IMR-90 (cell line): ENCODE results near the gene SLC19A1. TPM values are rescaled to one million over a fixed set of nuclear protein-coding genes. Genes with fewer than 3 reads are reported as not detected.

Experiments
- ATAC-seq: fragments of 200-7000 bp; cut with Tn5 transposase; 2 replicates; pipeline ENCODE4 v1.9.1; 2020; ENCODE audit warnings: low read depth, mild to moderate bottlenecking, moderate library complexity
- BruUV-seq: library from RNA; stranded (reverse); fragments of 400-500 nt; replicated peaks from 2 replicates; lab custom pipeline; 2021; lab: Mats Ljungman, UMichigan
- CTCF ChIA-PET: fragments of 300-600 bp; formaldehyde crosslinking; extraction: SDS; loops from one replicate; lab custom pipeline; 2021; ENCODE audit warnings: antibody characterized with exemption; lab: Yijun Ruan, JAX
- POLR2A ChIA-PET: fragments of 300-600 bp; sonication (Branson Sonifier 250); formaldehyde crosslinking; loops from one replicate; lab custom pipeline; 2022; ENCODE audit warnings: antibody characterized with exemption; ENCODE audit not compliant: unreplicated experiment; lab: Charles Lee
- DNase-seq: peaks from one replicate; pipeline ENCODE4 v3.0.0; 2013
- H2AFZ ChIP-seq: replicated peaks from 2 replicates; pipeline ENCODE3; 2013; ENCODE audit warnings: low read length, mild to moderate bottlenecking; ENCODE audit not compliant: poor library complexity
- H2AK5ac ChIP-seq: 2 replicates; pipeline ENCODE4 v1.6.1; 2013; ENCODE audit warnings: low read depth, low read length, inconsistent platforms
- H2AK9ac ChIP-seq: replicated peaks from 2 replicates; pipeline ENCODE3; 2013; ENCODE audit warnings: mild to moderate bottlenecking, low read depth, low read length, moderate library complexity; ENCODE audit not compliant: poor library complexity
- H2BK120ac ChIP-seq: 2 replicates; pipeline ENCODE4 v1.6.1; 2013; ENCODE audit warnings: low read depth, low read length, inconsistent platforms
- H2BK15ac ChIP-seq: 3 replicates; pipeline ENCODE4 v1.6.1; 2013; ENCODE audit warnings: low read depth, low read length, inconsistent platforms
- H2BK20ac ChIP-seq: 2 replicates; pipeline ENCODE4 v1.6.1; 2013; ENCODE audit warnings: low read depth, mild to moderate bottlenecking, inconsistent platforms, low read length, moderate library complexity
- H2BK5ac ChIP-seq: 2 replicates; pipeline ENCODE4 v1.6.1; 2013; ENCODE audit warnings: mild to moderate bottlenecking, low read depth, low read length, inconsistent platforms; ENCODE audit not compliant: poor library complexity, severe bottlenecking
- H3K14ac ChIP-seq: replicated peaks from 2 replicates; pipeline ENCODE4 v1.6.1; 2013; ENCODE audit warnings: low read depth, low read length, inconsistent platforms
- H3K18ac ChIP-seq: 2 replicates; pipeline ENCODE4 v1.6.1; 2013; ENCODE audit warnings: low read depth, low read length, control low read depth
- H3K23ac ChIP-seq: 2 replicates; pipeline ENCODE4 v1.6.1; 2013; ENCODE audit warnings: low read depth, low read length, inconsistent platforms
- H3K27ac ChIP-seq: 2 replicates; pipeline ENCODE4 v1.5.1; 2013; ENCODE audit warnings: mild to moderate bottlenecking, control low read depth, low read length; ENCODE audit not compliant: insufficient read depth
- H3K27me3 ChIP-seq: 2 replicates; pipeline ENCODE4 v1.6.1; 2013; ENCODE audit warnings: low read length; ENCODE audit not compliant: control insufficient read depth, insufficient read depth
- H3K36me3 ChIP-seq: 2 replicates; pipeline ENCODE4 v1.6.1; 2013; ENCODE audit warnings: low read length, mixed read lengths; ENCODE audit not compliant: control insufficient read depth, insufficient read depth
- H3K4ac ChIP-seq: 2 replicates; pipeline ENCODE4 v1.6.1; 2013; ENCODE audit warnings: low read depth, low read length, inconsistent platforms
- H3K4me1 ChIP-seq: 2 replicates; pipeline ENCODE4 v1.6.1; 2013; ENCODE audit warnings: low read length, mixed read lengths; ENCODE audit not compliant: control insufficient read depth, insufficient read depth
- H3K4me2 ChIP-seq: 2 replicates; pipeline ENCODE4 v1.6.1; 2013; ENCODE audit warnings: low read depth, mild to moderate bottlenecking, control low read depth, low read length, moderate library complexity
- H3K4me3 ChIP-seq: 2 replicates; pipeline ENCODE4 v1.5.1; 2013; ENCODE audit warnings: low read depth, mild to moderate bottlenecking, control low read depth, low read length, moderate library complexity; ENCODE audit not compliant: insufficient read depth
- H3K56ac ChIP-seq: 2 replicates; pipeline ENCODE4 v1.6.1; 2013; ENCODE audit warnings: low read length, inconsistent platforms; ENCODE audit not compliant: insufficient read depth; ENCODE audit errors: extremely low read depth
- H3K79me1 ChIP-seq, 2 experiments: 2 replicates each; pipeline ENCODE4 v1.6.1; 2013; ENCODE audit warnings: low read length in 2 of 2, inconsistent platforms in 1 of 2, low read depth in 1 of 2
- H3K9ac ChIP-seq: 2 replicates; pipeline ENCODE4 v1.6.1; 2013; ENCODE audit warnings: low read depth, low read length, control low read depth
- H3K9me1 ChIP-seq: 2 replicates; pipeline ENCODE4 v1.6.1; 2013; ENCODE audit warnings: low read length, inconsistent platforms; ENCODE audit not compliant: insufficient read depth
- H3K9me3 ChIP-seq: 2 replicates; pipeline ENCODE4 v1.6.1; 2013; ENCODE audit warnings: low read length; ENCODE audit not compliant: control insufficient read depth, insufficient read depth
- H4K20me1 ChIP-seq: 2 replicates; pipeline ENCODE4 v1.6.1; 2013; ENCODE audit warnings: low read length, inconsistent platforms; ENCODE audit not compliant: insufficient read depth
- H4K5ac ChIP-seq: 2 replicates; pipeline ENCODE4 v1.6.1; 2013; ENCODE audit warnings: mild to moderate bottlenecking, low read depth, low read length, control low read depth
- H4K8ac ChIP-seq, 2 experiments: 2 replicates each; pipeline ENCODE4 v1.6.1; 2013; ENCODE audit warnings: low read depth in 2 of 2, low read length in 2 of 2, control low read depth in 1 of 2, inconsistent platforms in 1 of 2
- H4K91ac ChIP-seq: 2 replicates; pipeline ENCODE4 v1.6.1; 2013; ENCODE audit warnings: low read depth, low read length, inconsistent platforms; ENCODE audit not compliant: insufficient read depth
- CEBPB ChIP-seq: IDR thresholded peaks from 2 replicates; pipeline ENCODE4 v1.6.1; 2012; ENCODE audit warnings: low read depth, low read length, improper control_type of control experiment
- CHD1 ChIP-seq: IDR thresholded peaks from 2 replicates; pipeline ENCODE4 v1.6.1; 2012; ENCODE audit warnings: low read depth, low read length, improper control_type of control experiment
- CTCF ChIP-seq: conservative IDR thresholded peaks from 2 replicates; pipeline ENCODE4 v1.5.1; 2012; ENCODE audit warnings: mild to moderate bottlenecking, low read depth, low read length, improper control_type of control experiment
- ELK1 ChIP-seq: fragments of 150-350 bp; IDR thresholded peaks from 2 replicates; pipeline ENCODE4 v1.6.1; 2016; ENCODE audit warnings: low read depth, mild to moderate bottlenecking, low read length, moderate library complexity, borderline replicate concordance
- FOS ChIP-seq: fragments of 150-350 bp; IDR thresholded peaks from 2 replicates; pipeline ENCODE4 v1.6.1; 2016; ENCODE audit warnings: low read depth, low read length
- MAFK ChIP-seq: IDR thresholded peaks from 2 replicates; pipeline ENCODE4 v1.6.1; 2012; ENCODE audit warnings: low read depth, low read length, improper control_type of control experiment
- MAZ ChIP-seq: IDR thresholded peaks from 2 replicates; pipeline ENCODE4 v1.6.1; 2012; ENCODE audit warnings: low read depth, mild to moderate bottlenecking, low read length, improper control_type of control experiment, moderate library complexity, borderline replicate concordance
- MXI1 ChIP-seq: IDR thresholded peaks from 2 replicates; pipeline ENCODE4 v1.6.1; 2012; ENCODE audit warnings: low read depth, mild to moderate bottlenecking, low read length, moderate library complexity, borderline replicate concordance
- NFE2L2 ChIP-seq: fragments of 150-350 bp; IDR thresholded peaks from 2 replicates; pipeline ENCODE4 v1.6.1; 2016; ENCODE audit warnings: low read depth, mild to moderate bottlenecking, low read length
- RAD21 ChIP-seq: IDR thresholded peaks from 2 replicates; pipeline ENCODE4 v1.6.1; 2012; ENCODE audit warnings: low read length, improper control_type of control experiment
- RCOR1 ChIP-seq: IDR thresholded peaks from 2 replicates; pipeline ENCODE4 v1.6.1; 2012; ENCODE audit warnings: mild to moderate bottlenecking, low read length, improper control_type of control experiment; ENCODE audit not compliant: insufficient replicate concordance
- RFX5 ChIP-seq: IDR thresholded peaks from 2 replicates; pipeline ENCODE4 v1.8.0; 2012; ENCODE audit warnings: low read depth, mild to moderate bottlenecking, low read length, moderate library complexity
- SMC3 ChIP-seq: fragments of 150-350 bp; IDR thresholded peaks from 2 replicates; pipeline ENCODE4 v1.6.1; 2016; ENCODE audit warnings: low read depth, mild to moderate bottlenecking, antibody characterized with exemption, low read length, moderate library complexity
- USF2 ChIP-seq: fragments of 150-350 bp; IDR thresholded peaks from 2 replicates; pipeline ENCODE4 v1.6.1; 2017; ENCODE audit warnings: mild to moderate bottlenecking, antibody characterized with exemption, low read length, low read depth
- WGBS, 2 experiments: methylation state at CpG; one replicate each; pipeline versions ENCODE4 v1.1.5 to v1.1.7; 2013; ENCODE audit warnings: missing lambda C conversion rate in 2 of 2; ENCODE audit not compliant: insufficient read length in 1 of 2; ENCODE audit errors: extremely low coverage in 2 of 2; 5-methylcytosine and 5-hydroxymethylcytosine counted together
- dilution Hi-C: fragments of 300-500 bp; cut with HindIII; formaldehyde crosslinking; loops from one replicate; pipeline ENCODE4 v1.14.3; 2018; ENCODE audit warnings: low sequenced_read_pairs; ENCODE audit not compliant: unreplicated experiment
- in situ Hi-C: fragments of 300-500 bp; cut with MboI; formaldehyde crosslinking; loops from 3 replicates; pipeline ENCODE4 v1.14.3; 2019; ENCODE audit warnings: low sequenced_read_pairs, inconsistent platforms, mixed read lengths
- intact Hi-C: fragments of 100-400 bp; cut with micrococcal nuclease; formaldehyde crosslinking; loops from 2 replicates; pipeline ENCODE4 v1.10.0; 2022
- polyA plus RNA-seq, 3 experiments: library from polyadenylated mRNA; depleted of rRNA; stranded (reverse); fragments of >200 nt; gene quantifications; 2 replicates each; pipeline ENCODE4 v1.2.3, GENCODE V29; 2012; ENCODE audit warnings: low replicate concordance in 1 of 3
- total RNA-seq: library from RNA; depleted of rRNA; stranded (reverse); fragments of >200 nt; gene quantifications from 2 replicates; pipeline ENCODE4 v1.2.3, GENCODE V29; 2012

The SLC19A1 gene
- total and polyA plus RNA-seq, 2 of the 4 experiments (the other 2 are of a cell fraction), result 2.2 to 16.2 TPM

DNA sequence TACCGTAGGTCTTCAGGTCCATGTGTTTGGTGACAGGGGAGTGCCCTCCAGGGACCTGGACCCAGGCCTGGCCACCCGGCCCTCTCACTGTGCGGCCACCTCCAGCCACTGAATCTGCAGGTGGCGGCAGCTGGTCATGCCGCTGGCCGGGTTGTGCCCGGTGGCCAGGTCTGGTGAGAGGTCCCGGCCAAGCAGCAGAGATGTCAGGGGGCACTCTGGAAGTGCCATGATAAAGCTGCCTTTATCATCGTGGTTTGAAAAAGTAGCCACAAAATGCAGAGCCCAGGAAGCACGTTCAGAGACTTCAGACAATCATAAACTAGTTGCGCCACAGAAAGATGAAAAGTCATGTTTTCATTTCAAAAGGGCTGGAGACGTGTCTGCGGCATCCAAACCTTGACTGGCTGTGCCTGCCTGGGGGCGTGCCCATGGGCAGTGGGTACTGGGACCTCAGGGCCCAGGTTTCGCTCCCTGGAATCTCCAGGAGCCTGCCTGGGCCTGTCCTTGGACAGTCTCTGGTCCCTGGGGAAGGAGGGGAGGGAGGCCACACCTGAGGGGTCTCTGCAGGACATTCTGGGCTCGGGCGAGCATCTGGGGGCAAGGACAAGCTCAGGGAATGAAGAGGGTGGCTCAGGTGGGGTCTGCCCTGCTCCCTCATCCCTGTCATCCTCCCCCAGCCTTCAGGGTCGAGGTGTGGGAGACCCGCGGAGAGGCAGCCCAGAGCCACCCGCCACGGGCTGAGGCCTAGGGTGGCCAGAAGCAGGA, 92.4 kb downstream of the SLC19A1 start:
- peaks cover 20% of the 10 kb centered on the region for H3K4me1 ChIP-seq
- H3K27ac ChIP-seq, result no peak overlapping the region
- peaks cover 69% of the 10 kb centered on the region for H4K20me1 ChIP-seq
- no peak overlapping the region for H2AK5ac ChIP-seq
- BruUV-seq, result no TSS peak
- WGBS, 2 experiments, result 87% methylated on average over 13 of the region's 22 CpGs; no CpG with 5 or more reads in 1 of the 2 experiments
- H2AK9ac ChIP-seq, result no peak overlapping the region
- H3K9me1 ChIP-seq, result peaks cover 30% of the 10 kb centered on the region
- peaks cover 15% of the 10 kb centered on the region for H3K36me3 ChIP-seq
- H2BK5ac ChIP-seq, result no peak overlapping the region
- ATAC-seq, result no peak
- H3K9me3 ChIP-seq, result peaks cover 5% of the 10 kb centered on the region
- no peak overlapping the region for H2BK20ac ChIP-seq
- DNase-seq, result no peak
- H3K4me2 ChIP-seq, result no peak overlapping the region
- H4K5ac ChIP-seq, result no peak overlapping the region
- no peak overlapping the region for H2AFZ ChIP-seq
- no peak overlapping the region for H3K4ac ChIP-seq
- H3K79me1 ChIP-seq, result peaks cover 35 to 89% of the 10 kb centered on the region in 2 experiments
- ChIA-PET POLR2A (no interaction called here), CTCF (interaction anchor here (0.6 kb wide), 1 partner anchor 187 kb away, joined by 3 read pairs; no protein-coding TSS in a partner anchor)
- H3K23ac ChIP-seq, result no peak overlapping the region
- no peak overlapping the region for H2BK15ac ChIP-seq
- in situ Hi-C loops, result loop anchor here (5.0 to 10.0 kb wide), 2 partner anchors 158 to 305 kb away; no protein-coding TSS in a partner anchor
- no peak overlapping the region for H3K56ac ChIP-seq
- dilution Hi-C loops, result no loop called here
- no peaks in the 10 kb centered on the region for H3K27me3 ChIP-seq
- no peak overlapping the region for H3K9ac ChIP-seq
- no peak overlapping the region for H3K18ac ChIP-seq
- no peak overlapping the region for H3K4me3 ChIP-seq
- H2BK120ac ChIP-seq, result no peak overlapping the region
- H4K8ac ChIP-seq, result peak overlapping the region in 1 of 2 experiments; percentile 19; a peak in 1 of 4 replicates
- H4K91ac ChIP-seq, result no peak overlapping the region
- no peak overlapping the region for H3K14ac ChIP-seq
- intact Hi-C loops, result no loop called here
- TF ChIP-seq NFE2L2, result no peak
- no peak for TF ChIP-seq CTCF
- no peak for TF ChIP-seq ELK1
- no peak for TF ChIP-seq RCOR1
- TF ChIP-seq MAZ, result no peak
- no peak for TF ChIP-seq USF2
- no peak for TF ChIP-seq RFX5
- no peak for TF ChIP-seq RAD21
- TF ChIP-seq MXI1, result no peak
- no peak for TF ChIP-seq SMC3
- TF ChIP-seq MAFK, result no peak
- TF ChIP-seq FOS, result no peak
- TF ChIP-seq CEBPB, result no peak
- no peak for TF ChIP-seq CHD1
